GM23338 (cell line): ENCODE results near the gene OR1D5. TPM values are rescaled to one million over a fixed set of nuclear protein-coding genes. Genes with fewer than 3 reads are reported as not detected.
A peak's percentile ranks its signal among the peaks of the same experiment; 100 is the strongest.

Source experiments
- ATAC-seq: fragments of 200-7000 bp; cut with Tn5 transposase; 3 replicates; pipeline ENCODE4 v1.9.1; 2020
- DNase-seq: peaks from one replicate; pipeline ENCODE4 v3.0.0-alpha.2; 2015; ENCODE audit warnings: low spot score
- H2AFZ ChIP-seq: fragments of 200-600 bp; sonication (generic); 2 replicates; pipeline ENCODE4 v1.8.0; 2016; ENCODE audit warnings: antibody characterized with exemption, mild to moderate bottlenecking, moderate library complexity
- H3F3A ChIP-seq: fragments of 200-600 bp; sonication (generic); replicated peaks from 2 replicates; pipeline ENCODE4 v1.8.0; 2017; ENCODE audit warnings: antibody characterized with exemption, mixed run types, low read depth
- H3K27ac ChIP-seq: fragments of 200-600 bp; sonication (generic); 2 replicates; pipeline ENCODE4 v1.6.1; 2016; ENCODE audit warnings: low read depth
- H3K27me3 ChIP-seq: fragments of 200-600 bp; sonication (generic); 2 replicates; pipeline ENCODE4 v1.8.0; 2016; ENCODE audit warnings: mild to moderate bottlenecking, mixed run types, moderate library complexity; ENCODE audit not compliant: insufficient read depth
- H3K36me3 ChIP-seq: fragments of 200-600 bp; sonication (generic); 2 replicates; pipeline ENCODE4 v1.8.0; 2016; ENCODE audit warnings: mild to moderate bottlenecking; ENCODE audit not compliant: insufficient read depth
- H3K4me1 ChIP-seq: fragments of 200-600 bp; sonication (generic); 2 replicates; pipeline ENCODE4 v1.8.0; 2016; ENCODE audit warnings: mild to moderate bottlenecking, moderate library complexity; ENCODE audit not compliant: insufficient read depth
- H3K4me2 ChIP-seq: fragments of 200-600 bp; sonication (generic); 2 replicates; pipeline ENCODE4 v1.7.1; 2017; ENCODE audit warnings: mixed run types
- H3K4me3 ChIP-seq: fragments of 200-600 bp; sonication (generic); 2 replicates; pipeline ENCODE4 v1.6.1; 2016; ENCODE audit warnings: mixed run types
- H3K79me2 ChIP-seq: fragments of 200-600 bp; sonication (generic); replicated peaks from 2 replicates; pipeline ENCODE4 v1.8.0; 2017; ENCODE audit warnings: mild to moderate bottlenecking; ENCODE audit not compliant: insufficient read depth
- H3K9me2 ChIP-seq: fragments of 200-600 bp; sonication (generic); 2 replicates; pipeline ENCODE4 v1.8.0; 2017; ENCODE audit not compliant: insufficient read depth
- H4K20me1 ChIP-seq: fragments of 200-600 bp; sonication (generic); replicated peaks from 2 replicates; pipeline ENCODE4 v1.8.0; 2017; ENCODE audit warnings: mild to moderate bottlenecking; ENCODE audit not compliant: insufficient read depth
- H3K27ac Mint-ChIP-seq: 2 replicates; pipeline ENCODE4 v1.8.0; 2020; ENCODE audit warnings: inconsistent platforms, mild to moderate bottlenecking, moderate library complexity, mixed read lengths
- H3K27me3 Mint-ChIP-seq: 3 replicates; pipeline ENCODE4 v1.8.0; 2022; ENCODE audit warnings: low read depth, mild to moderate bottlenecking, moderate library complexity, mixed read lengths, inconsistent platforms; ENCODE audit not compliant: insufficient read depth, poor library complexity
- H3K36me3 Mint-ChIP-seq: 3 replicates; pipeline ENCODE4 v1.8.0; 2021; ENCODE audit warnings: low read depth, mild to moderate bottlenecking, inconsistent platforms, moderate library complexity, mixed read lengths
- H3K4me1 Mint-ChIP-seq: 3 replicates; pipeline ENCODE4 v1.8.0; 2020; ENCODE audit warnings: mild to moderate bottlenecking, inconsistent platforms, mixed read lengths
- H3K4me3 Mint-ChIP-seq: 3 replicates; pipeline ENCODE4 v1.8.0; 2021; ENCODE audit warnings: moderate library complexity, mild to moderate bottlenecking, inconsistent platforms, mixed read lengths
- H3K9me3 Mint-ChIP-seq: 3 replicates; pipeline ENCODE4 v1.8.0; 2020; ENCODE audit warnings: moderate library complexity, mild to moderate bottlenecking, inconsistent platforms, mixed read lengths
- CREB1 ChIP-seq: fragments of 250-450 bp; sonication (Bioruptor Pico); IDR thresholded peaks from 2 replicates; pipeline ENCODE4 v1.5.0; 2020; ENCODE audit warnings: low read depth, mild to moderate bottlenecking, moderate library complexity
- CTCF ChIP-seq, 2 experiments: fragments of 200-600 bp in 1 of 2; sonication (generic) in 1 of 2; conservative IDR thresholded peaks; 2 replicates each; pipeline versions ENCODE4 v1.5.1 to v1.6.1; 2016 to 2017; ENCODE audit warnings: antibody characterized with exemption in 2 of 2, low read depth in 2 of 2, mild to moderate bottlenecking in 2 of 2, moderate library complexity in 1 of 2
- ETS1 ChIP-seq: IDR thresholded peaks from 2 replicates; pipeline ENCODE4 v1.6.1; 2016; ENCODE audit warnings: antibody characterized with exemption
- EZH2 ChIP-seq: fragments of 200-600 bp; sonication (generic); IDR thresholded peaks from one replicate; pipeline ENCODE4 v1.8.0; 2017; ENCODE audit warnings: antibody characterized with exemption, mild to moderate bottlenecking, low read depth; ENCODE audit not compliant: unreplicated experiment
- JUNB ChIP-seq: IDR thresholded peaks from one replicate; pipeline ENCODE4 v1.6.1; 2016; ENCODE audit warnings: antibody characterized with exemption; ENCODE audit not compliant: unreplicated experiment
- NANOG ChIP-seq: IDR thresholded peaks from 2 replicates; pipeline ENCODE4 v1.6.1; 2016; ENCODE audit warnings: antibody characterized with exemption, borderline replicate concordance
- STAT1 ChIP-seq: IDR thresholded peaks from one replicate; pipeline ENCODE4 v1.6.1; 2016; ENCODE audit warnings: antibody characterized with exemption; ENCODE audit not compliant: unreplicated experiment
- ZNF114 ChIP-seq: fragments of 250-450 bp; sonication (Bioruptor Pico); IDR thresholded peaks from 2 replicates; pipeline ENCODE4 v1.5.0; 2020; ENCODE audit warnings: mild to moderate bottlenecking, moderate library complexity
- polyA plus RNA-seq: library from polyadenylated mRNA; unstranded; fragments of >200 nt; fragmentation: Nextera tagmentation; extraction: Ambion mirVana; gene quantifications from 2 replicates; pipeline ENCODE4 v1.2.1, GENCODE V29; 2016
- total RNA-seq: library from RNA; depleted of rRNA; stranded (reverse); fragments of >200 nt; shearing (Covaris generic); gene quantifications from 2 replicates; pipeline ENCODE4 v1.2.3, GENCODE V29; 2014

OR1D5 gene
- total and polyA plus RNA-seq, 2 experiments from 2014 or later, result not detected

GRCh38 chr17:3017936-3018335, 45.5 kb downstream of the OR1D5 start:
- H2AFZ ChIP-seq, result no peak overlapping the region
- H3K4me1 ChIP-seq, result no peaks in the 10 kb centered on the region
- H3F3A ChIP-seq, result no peaks in the 10 kb centered on the region
- H3K27ac Mint-ChIP-seq, result no peak overlapping the region
- H3K4me3 Mint-ChIP-seq, result no peak overlapping the region
- peaks cover 19% of the 10 kb centered on the region for H3K9me3 Mint-ChIP-seq
- no peaks in the 10 kb centered on the region for H3K9me2 ChIP-seq
- H3K79me2 ChIP-seq, result no peaks in the 10 kb centered on the region
- no peaks in the 10 kb centered on the region for H3K27me3 ChIP-seq
- no peak overlapping the region for H3K27ac ChIP-seq
- no peaks in the 10 kb centered on the region for H3K4me1 Mint-ChIP-seq
- TF ChIP-seq ETS1, result no peak
- TF ChIP-seq ZNF114 (CRISPR knock-in tag), result no peak
- TF ChIP-seq EZH2, result no peak
- TF ChIP-seq CREB1 (CRISPR knock-in tag), result no peak
- no peak for TF ChIP-seq STAT1
- peaks cover 54% of the 10 kb centered on the region for H3K36me3 Mint-ChIP-seq
- ATAC-seq, result no peak
- H4K20me1 ChIP-seq, result no peaks in the 10 kb centered on the region; the same call in 1 of the 2 replicates
- H3K36me3 ChIP-seq, result peaks cover 31% of the 10 kb centered on the region
- DNase-seq, result no peak
- no peak overlapping the region for H3K4me3 ChIP-seq
- H3K27me3 Mint-ChIP-seq, result peaks cover 4% of the 10 kb centered on the region
- H3K4me2 ChIP-seq, result no peak overlapping the region

GRCh38 chr17:3015890-3016289, 47.5 kb downstream of the OR1D5 start:
- no peak for DNase-seq
- H3K9me2 ChIP-seq, result no peaks in the 10 kb centered on the region
- no peak overlapping the region for H3K27ac Mint-ChIP-seq
- H4K20me1 ChIP-seq, result peaks cover 3% of the 10 kb centered on the region; the same call in 1 of the 2 replicates
- peaks cover 19% of the 10 kb centered on the region for H3K36me3 ChIP-seq
- peaks cover 42% of the 10 kb centered on the region for H3K36me3 Mint-ChIP-seq
- H3K27me3 ChIP-seq, result no peaks in the 10 kb centered on the region
- no peaks in the 10 kb centered on the region for H3K79me2 ChIP-seq
- no peak for TF ChIP-seq ZNF114 (CRISPR knock-in tag)
- TF ChIP-seq JUNB, result no peak
- no peaks in the 10 kb centered on the region for H3K4me1 Mint-ChIP-seq
- H3K27me3 Mint-ChIP-seq, result peaks cover 4% of the 10 kb centered on the region
- H3K4me1 ChIP-seq, result no peaks in the 10 kb centered on the region
- no peak overlapping the region for H3K4me2 ChIP-seq
- H3K4me3 Mint-ChIP-seq, result no peak overlapping the region
- 0 out of 2 replicates have a peak, but pooled peaks cover 3% of the 10 kb centered on the region for H3F3A ChIP-seq
- no peak overlapping the region for H3K27ac ChIP-seq
- no peak for ATAC-seq
- peaks cover under 1% of the 10 kb centered on the region; the same call in 1 of the 3 replicates for H3K9me3 Mint-ChIP-seq
- no peak overlapping the region for H3K4me3 ChIP-seq
- H2AFZ ChIP-seq, result no peak overlapping the region

GRCh38 chr17:3012926-3013581, 50.4 kb downstream of the OR1D5 start:
- Mint-ChIP-seq H3K27ac (peak overlapping the region; percentile 85), H3K4me3 (no peak overlapping the region), H3K27me3 (peaks cover 3% of the 10 kb centered on the region), H3K4me1 (no peaks in the 10 kb centered on the region), H3K9me3 (no peaks in the 10 kb centered on the region), H3K36me3 (peaks cover 30% of the 10 kb centered on the region)
- no peaks in the 10 kb centered on the region for H3K9me2 ChIP-seq
- H4K20me1 ChIP-seq, result peaks cover 3% of the 10 kb centered on the region; the same call in 1 of the 2 replicates
- H2AFZ ChIP-seq, result no peak overlapping the region
- H3F3A ChIP-seq, result 0 out of 2 replicates have a peak, but pooled peaks cover 3% of the 10 kb centered on the region
- no peak overlapping the region for H3K4me3 ChIP-seq
- H3K4me2 ChIP-seq, result no peak overlapping the region
- TF ChIP-seq CTCF (conservative IDR thresholded peaks at IDR 0.05; ENCODE audit: low read depth in 2 of 2) (peak; percentile 78 to 94), EZH2 (no peak), NANOG (no peak)
- H3K79me2 ChIP-seq, result no peaks in the 10 kb centered on the region
- DNase-seq (peak; percentile 89), ATAC-seq (peak; percentile 99)
- peaks cover under 1% of the 10 kb centered on the region; the same call in 1 of the 2 replicates for H3K36me3 ChIP-seq
- no peaks in the 10 kb centered on the region for H3K4me1 ChIP-seq
- H3K27ac ChIP-seq, result 0 out of 2 replicates have a peak overlapping the region, but pooled peaks have one; percentile 59
- H3K27me3 ChIP-seq, result no peaks in the 10 kb centered on the region
